ENCODE measurements around the gene HS1BP3. TPM values are rescaled to one million over a fixed set of nuclear protein-coding genes. Genes with fewer than 3 reads are reported as not detected.

HS1BP3 gene
- total and polyA plus RNA-seq, 2 of the 13 experiments (the other 11 are each of a cell fraction or from before 2014, with no cell fraction given) = 15.2 to 22.0 TPM

GRCh38 chr2:20574930-20575329 is 76.0 kb downstream of the HS1BP3 start:
- intact Hi-C loops (cut with micrococcal nuclease; ENCODE audit: unreplicated experiment) = no loop called here
- POLR2A ChIA-PET = interaction anchor here (1.1 to 36.8 kb wide), 4 partner anchors 9 to 123 kb away, joined by 5 to 1537 read pairs (median 268); partner anchors contain the start of gene RHOB
- TF ChIP-seq ZNF235 (CRISPR knock-in tag; IDR thresholded peaks at IDR 0.05; ENCODE audit: borderline replicate concordance) (no peak), ZNF543 (CRISPR knock-in tag; IDR thresholded peaks at IDR 0.05) (0 out of 2 replicates have a peak, but pooled peaks have one; percentile 48), ZBTB3 (CRISPR knock-in tag; IDR thresholded peaks at IDR 0.05; ENCODE audit: borderline replicate concordance, low read depth) (no peak), ZNF792 (CRISPR knock-in tag; IDR thresholded peaks at IDR 0.05) (no peak), HMGXB3 (CRISPR knock-in tag; IDR thresholded peaks at IDR 0.05; ENCODE audit: borderline replicate concordance) (no peak), ZNF703 (CRISPR knock-in tag; IDR thresholded peaks at IDR 0.05; ENCODE audit: borderline replicate concordance) (no peak), ZNF576 (CRISPR knock-in tag; IDR thresholded peaks at IDR 0.05) (no peak), ZNF343 (CRISPR knock-in tag; IDR thresholded peaks at IDR 0.05) (0 out of 2 replicates have a peak, but pooled peaks have one; percentile 41), ZNF430 (CRISPR knock-in tag; IDR thresholded peaks at IDR 0.05) (no peak), ZFX (CRISPR knock-in tag; IDR thresholded peaks at IDR 0.05; ENCODE audit: low read depth) (peak; percentile 28; the same call in 1 of the 2 replicates), FOXP1 (IDR thresholded peaks at IDR 0.05) (no peak), FOXP1 (CRISPR knock-in tag; IDR thresholded peaks at IDR 0.05) (no peak), ZNF678 (CRISPR knock-in tag; IDR thresholded peaks at IDR 0.05) (no peak), MNT (IDR thresholded peaks at IDR 0.05) (no peak), HOXA9 (CRISPR knock-in tag; IDR thresholded peaks at IDR 0.05; ENCODE audit: borderline replicate concordance) (no peak), TOE1 (CRISPR knock-in tag; IDR thresholded peaks at IDR 0.05) (no peak), ZNF431 (CRISPR knock-in tag; IDR thresholded peaks at IDR 0.05; ENCODE audit: borderline replicate concordance, low read depth) (no peak), SKIL (CRISPR knock-in tag; IDR thresholded peaks at IDR 0.05; ENCODE audit: borderline replicate concordance) (no peak), GATAD1 (CRISPR knock-in tag; IDR thresholded peaks at IDR 0.05) (no peak)

More at GRCh38 chr2:20574930-20575329, 76.0 kb downstream of the HS1BP3 start:
- H3K9me3 ChIP-seq (ENCODE audit: low read length) = no peaks in the 10 kb centered on the region
- whole genome bisulfite sequencing (ENCODE audit: low lambda C conversion rate) = 98% methylated on average over 6 of the region's 6 CpGs
- in situ Hi-C loops (cut with HindIII; ENCODE audit: extremely low pct_ligation_motif_present, low pct_unique_long_range_greater_than_20kb) = no loop called here
- H3K36me3 ChIP-seq (replicated peaks in 1 of 2; ENCODE audit: control insufficient read depth in 1 of 2, insufficient read depth in 2 of 2, low read length in 2 of 2) = no peaks in the 10 kb centered on the region
- DNase-seq (ENCODE audit: low spot score) = no peak
- no peaks in the 10 kb centered on the region for H3K27me3 ChIP-seq (ENCODE audit: control insufficient read depth in 1 of 2, insufficient read depth in 2 of 2, low read length in 2 of 2)
- FAIRE-seq = no peak
- H3K4me2 ChIP-seq (ENCODE audit: low read depth, low read length) = no peak overlapping the region
- no peak overlapping the region for H2AFZ ChIP-seq (ENCODE audit: low read length)
- H3K79me2 ChIP-seq (ENCODE audit: insufficient read depth, low read length) = no peaks in the 10 kb centered on the region
- CTCF ChIA-PET (ENCODE audit: low intra/inter-chr PET ratio, low total read pairs) = no interaction called here
- no peak for ATAC-seq
- H4K20me1 ChIP-seq (ENCODE audit: insufficient read depth, low read length) = no peaks in the 10 kb centered on the region
- H3K27ac ChIP-seq (ENCODE audit: extremely low read length, insufficient read depth, low read length) = no peak overlapping the region
- H3K4me3 ChIP-seq (replicated peaks in 1 of 3; ENCODE audit: insufficient read depth in 1 of 3, low read depth in 2 of 3, low read length in 3 of 3) = no peak overlapping the region
- no TSS peak for BruUV-seq (replicated peaks)
- H3K4me1 ChIP-seq (ENCODE audit: insufficient read depth, low read length) = peaks cover 98% of the 10 kb centered on the region
- no peak overlapping the region for H3K9ac ChIP-seq (ENCODE audit: insufficient read depth, low read depth, low read length)

Data from HepG2 (cell line).